GM18507 (cell line): Measurements from ENCODE around the gene DDO.
"Not testable (repeated sequence)": the region's sequence is repeated elsewhere in the genome, so short reads cannot be mapped to it uniquely, and the experiment has no call there.

ENCODE experiments used
- DNase-seq: peaks from one replicate; pipeline ENCODE4 v3.0.0; 2011; ENCODE audit warnings: low read depth; ENCODE audit not compliant: insufficient read length; ENCODE audit errors: extremely low spot score
- FAIRE-seq: peaks from 2 replicates; lab custom pipeline; 2011; peaks lifted over from hg19 to GRCh38; lab: Jason Lieb, UNC

DDO gene, protein sequence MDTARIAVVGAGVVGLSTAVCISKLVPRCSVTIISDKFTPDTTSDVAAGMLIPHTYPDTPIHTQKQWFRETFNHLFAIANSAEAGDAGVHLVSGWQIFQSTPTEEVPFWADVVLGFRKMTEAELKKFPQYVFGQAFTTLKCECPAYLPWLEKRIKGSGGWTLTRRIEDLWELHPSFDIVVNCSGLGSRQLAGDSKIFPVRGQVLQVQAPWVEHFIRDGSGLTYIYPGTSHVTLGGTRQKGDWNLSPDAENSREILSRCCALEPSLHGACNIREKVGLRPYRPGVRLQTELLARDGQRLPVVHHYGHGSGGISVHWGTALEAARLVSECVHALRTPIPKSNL

GRCh38 chr6:110415086-110415916, at the start of gene DDO:
TSS of gene DDO (minus strand) at chr6:110415575. CDS start at chr6:110413462, 2,113 bp downstream.
- FAIRE-seq (no peak), DNase-seq (no peak)

- FAIRE-seq (no peak), DNase-seq (no peak)
Measured at GRCh38 chr6:110462884-110463481, 47.6 kb upstream of the DDO start.

DNA sequence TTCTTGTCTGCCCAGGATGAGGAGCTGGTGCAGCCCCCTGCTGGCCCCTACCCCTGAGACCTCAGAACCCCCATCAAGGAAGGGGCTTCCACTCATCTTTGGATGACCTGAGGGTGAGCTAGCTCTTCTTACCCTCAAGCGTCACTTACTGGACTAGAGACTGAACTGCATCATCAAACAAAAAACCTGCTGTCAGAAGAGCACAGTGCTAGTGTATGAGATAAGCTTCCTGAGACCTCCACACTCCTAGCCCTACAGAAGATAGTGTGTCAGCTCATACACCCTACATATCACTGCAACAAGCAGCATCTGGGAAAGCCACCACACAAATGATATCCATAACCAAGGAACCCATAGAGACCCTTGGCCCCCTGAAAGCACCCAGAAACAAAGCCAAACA, 46.0 kb upstream of the DDO start:
- no peak for FAIRE-seq
- no peak for DNase-seq

DNA sequence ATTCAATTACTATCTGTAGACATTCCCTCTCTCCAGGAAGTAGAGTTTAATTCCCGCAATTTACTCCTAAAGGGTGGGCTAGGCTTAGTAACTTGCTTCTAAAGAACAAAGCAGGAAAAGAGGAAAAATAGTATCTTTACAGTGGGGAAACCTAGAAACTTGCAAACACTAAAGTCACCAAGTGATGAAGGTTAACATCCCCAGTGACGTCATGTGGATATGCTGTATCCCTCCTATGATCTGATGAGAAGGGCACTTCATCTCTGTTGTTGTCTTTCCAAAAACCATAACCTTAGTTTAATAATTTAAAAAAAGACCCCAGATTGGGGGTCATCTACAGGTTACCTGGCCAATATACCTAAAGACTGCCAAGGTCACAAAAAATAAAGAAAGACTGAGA, 43.8 kb upstream of the DDO start:
- FAIRE-seq (no peak), DNase-seq (no peak)

GRCh38 chr6:110458476-110458875, 43.1 kb upstream of the DDO start:
- no peak for FAIRE-seq
- no peak for DNase-seq

GRCh38 chr6:110457567-110458175, 42.3 kb upstream of the DDO start:
- DNase-seq = not testable (repeated sequence)
- peak; percentile 74 for FAIRE-seq

GRCh38 chr6:110456694-110457093, 41.3 kb upstream of the DDO start:
- DNase-seq (no peak), FAIRE-seq (no peak)

GRCh38 chr6:110449541-110449895, 34.1 kb upstream of the DDO start:
- no peak for FAIRE-seq
- DNase-seq = no peak

DNA sequence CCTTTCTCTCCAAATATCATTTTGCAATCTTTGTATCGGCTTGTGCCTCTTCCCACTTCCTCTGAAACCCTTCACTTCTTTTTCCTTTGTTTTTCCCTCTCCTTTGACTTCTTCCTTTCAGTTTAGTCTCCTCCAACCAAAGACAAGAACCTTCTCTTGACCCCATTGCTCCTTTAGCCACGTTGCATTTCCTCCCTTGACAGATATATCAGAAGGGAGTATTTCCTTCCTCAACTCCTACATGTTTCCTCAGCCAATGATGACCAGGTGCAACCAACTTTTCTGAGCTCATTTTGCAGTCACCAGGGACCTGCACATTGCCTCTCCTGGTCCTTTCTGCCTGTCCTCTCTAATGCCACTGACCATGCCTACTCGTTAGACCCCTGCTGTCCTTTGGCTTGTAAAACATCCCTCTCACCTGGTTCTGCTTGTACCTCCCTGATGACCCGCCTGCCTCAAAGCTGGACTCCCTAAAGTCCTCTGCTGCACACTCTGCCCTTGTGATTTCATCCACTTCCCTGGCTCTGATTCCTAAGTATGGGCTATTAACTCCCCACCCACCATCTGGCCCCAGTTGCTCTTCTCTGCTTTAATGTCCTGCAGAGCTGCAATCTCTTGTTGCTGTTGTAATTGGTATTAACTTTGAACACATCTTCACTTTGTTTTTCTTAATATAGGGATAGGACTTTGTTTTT, 33.6 kb upstream of the DDO start:
- FAIRE-seq = no peak
- DNase-seq = no peak

- DNase-seq = no peak
- FAIRE-seq = no peak
Measured at GRCh38 chr6:110447761-110448160, 32.4 kb upstream of the DDO start.

GRCh38 chr6:110446405-110446804, 31.0 kb upstream of the DDO start:
- FAIRE-seq (no peak), DNase-seq (no peak)

GRCh38 chr6:110440026-110440425, 24.7 kb upstream of the DDO start:
- DNase-seq = no peak
- FAIRE-seq = no peak

DNA sequence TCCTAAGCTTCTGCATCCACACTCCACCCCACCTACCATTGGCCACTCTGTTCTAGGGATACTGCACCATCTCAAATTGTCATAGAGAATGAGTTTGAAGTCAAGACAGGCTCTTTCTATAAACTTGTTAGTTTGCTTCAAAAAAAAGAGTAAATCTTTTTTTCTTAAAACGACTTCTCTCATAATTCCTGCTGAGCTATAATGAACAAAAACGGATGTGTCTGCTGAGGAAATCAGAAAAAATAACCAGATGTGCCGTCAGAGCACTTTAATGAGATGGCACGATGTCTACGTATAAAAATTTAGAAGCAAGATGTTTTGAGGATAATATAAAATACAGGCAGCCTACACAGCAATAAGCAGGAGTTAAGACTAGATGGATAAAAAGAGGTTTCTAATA, 24.0 kb upstream of the DDO start:
- no peak for DNase-seq
- FAIRE-seq = no peak

DNA sequence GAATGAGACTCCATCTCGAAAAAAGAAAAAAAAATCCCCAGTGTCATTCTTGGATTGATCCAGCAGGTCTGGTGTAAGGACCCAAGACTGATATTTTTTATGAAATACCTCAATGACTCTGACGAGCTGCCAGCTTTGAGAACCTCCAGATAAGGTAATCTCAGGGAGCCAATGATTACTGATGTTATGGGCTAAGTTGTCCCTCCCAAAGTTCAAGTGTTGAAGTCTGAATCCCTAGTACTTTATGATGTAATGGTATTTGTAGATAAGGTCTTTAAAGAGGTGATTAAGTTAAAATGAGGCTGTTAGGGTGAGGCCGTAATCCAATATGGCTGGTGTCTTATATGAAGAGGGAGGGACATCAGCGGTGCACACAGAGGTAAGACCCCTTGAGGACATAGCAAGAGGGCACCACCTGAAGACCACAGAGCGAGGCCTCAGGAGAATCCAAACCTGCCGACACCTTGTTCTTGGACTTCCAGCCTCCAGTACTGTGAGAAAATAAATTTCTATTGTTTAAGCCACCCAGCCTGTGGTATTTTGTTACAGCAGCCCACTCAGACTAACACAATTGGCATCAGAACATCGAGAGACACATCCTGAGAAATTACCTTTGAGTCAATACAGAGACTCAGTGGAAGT, 19.7 kb upstream of the DDO start:
- no peak for DNase-seq
- FAIRE-seq = no peak

DNA sequence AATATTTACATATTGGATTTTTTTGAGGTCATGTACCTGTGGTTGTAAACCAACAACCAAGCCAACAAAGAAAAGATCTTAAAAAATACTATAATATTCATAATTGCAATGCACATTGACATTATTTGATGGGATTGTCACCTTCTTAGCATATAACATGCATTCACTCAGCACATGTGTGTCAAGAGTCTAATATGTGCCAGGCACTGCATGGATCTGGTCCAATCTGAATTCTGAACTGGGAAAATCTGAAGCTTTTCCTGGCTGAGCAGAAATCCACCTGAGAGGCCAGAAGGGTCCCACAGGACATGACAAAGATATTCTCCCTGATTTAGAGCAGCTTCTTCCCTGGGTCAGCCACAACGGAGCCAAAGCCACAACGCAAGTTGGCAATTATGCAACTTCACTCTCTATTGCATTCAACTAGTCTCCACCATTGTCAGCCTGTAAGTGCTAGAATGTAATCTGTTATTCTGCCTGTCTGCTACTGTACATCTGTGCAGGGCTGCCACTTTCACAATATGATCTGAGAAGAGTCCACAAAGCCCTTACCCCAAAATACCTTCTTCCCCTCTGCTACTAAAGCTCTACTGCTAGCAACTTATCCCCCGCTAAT, 17.0 kb upstream of the DDO start:
- DNase-seq (no peak), FAIRE-seq (no peak)

GRCh38 chr6:110430741-110431140, 15.4 kb upstream of the DDO start:
- FAIRE-seq (no peak), DNase-seq (no peak)

- FAIRE-seq (no peak), DNase-seq (no peak)
Measured at GRCh38 chr6:110430236-110430635, 14.9 kb upstream of the DDO start.

DNA sequence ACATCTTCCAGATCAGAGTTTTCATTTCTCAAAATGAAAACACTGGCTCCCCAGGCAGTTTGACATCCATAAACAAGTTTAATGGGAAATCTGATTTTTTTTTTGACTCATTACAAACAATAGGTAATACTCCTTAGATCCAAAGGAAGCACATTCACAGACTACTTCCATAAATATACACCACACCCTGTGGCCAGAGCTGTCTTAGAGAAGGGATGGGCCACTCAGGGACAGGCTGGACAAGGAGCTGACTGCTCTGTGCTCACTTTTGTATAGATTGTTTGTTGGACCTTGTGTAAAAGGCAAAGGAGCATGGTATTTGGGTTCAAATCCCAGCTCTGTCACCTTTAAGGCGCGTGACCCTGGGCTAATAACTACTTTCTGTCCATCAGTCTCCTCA, 12.8 kb upstream of the DDO start:
- FAIRE-seq = no peak
- no peak for DNase-seq

- FAIRE-seq = no peak
- DNase-seq = no peak
Measured at GRCh38 chr6:110425816-110426215, 10.4 kb upstream of the DDO start.
